GM18951 (cell line): ENCODE results near the gene USP6NL.

Experiments
- POLR2A ChIP-seq: IDR thresholded peaks from 4 replicates; pipeline ENCODE4 v1.6.1; 2011; ENCODE audit warnings: mild to moderate bottlenecking; ENCODE audit not compliant: insufficient read length, insufficient read depth; ENCODE audit errors: extremely low read depth
- in situ Hi-C: fragments of 300-500 bp; cut with MboI; formaldehyde crosslinking; loops from one replicate; pipeline ENCODE4 v1.12.0; 2022; ENCODE audit warnings: low sequenced_read_pairs, mixed read lengths, inconsistent platforms; ENCODE audit not compliant: unreplicated experiment

Gene USP6NL

GRCh38 chr10:11424456-11425295 lies 186.8 kb downstream of the USP6NL start:
- in situ Hi-C loops, result no loop called here
- no peak for TF ChIP-seq POLR2A

- in situ Hi-C loops, result no loop called here
- no peak for TF ChIP-seq POLR2A
These were observed 194.5 kb downstream of the USP6NL start for GRCh38 chr10:11416974-11417373.

- no peak for TF ChIP-seq POLR2A
- in situ Hi-C loops, result no loop called here
These were observed 196.4 kb downstream of the USP6NL start for GRCh38 chr10:11415095-11415494.

- TF ChIP-seq POLR2A, result no peak
These were observed 197.0 kb downstream of the USP6NL start for GRCh38 chr10:11414314-11415038.

GRCh38 chr10:11411926-11412545 lies 199.4 kb downstream of the USP6NL start:
- TF ChIP-seq POLR2A, result no peak
- in situ Hi-C loops, result no loop called here

More at GRCh38 chr10:11414314-11415038, 197.0 kb downstream of the USP6NL start:
- in situ Hi-C loops, result no loop called here

GRCh38 chr10:11409357-11409756 lies 202.1 kb downstream of the USP6NL start:
- no peak for TF ChIP-seq POLR2A
- in situ Hi-C loops, result no loop called here

- in situ Hi-C loops, result no loop called here
- no peak for TF ChIP-seq POLR2A
These were observed 203.5 kb downstream of the USP6NL start for GRCh38 chr10:11407939-11408338.

- in situ Hi-C loops, result no loop called here
- no peak for TF ChIP-seq POLR2A
These were observed 204.7 kb downstream of the USP6NL start for GRCh38 chr10:11406746-11407145.

- TF ChIP-seq POLR2A, result no peak
- in situ Hi-C loops, result no loop called here
These were observed 206.5 kb downstream of the USP6NL start for GRCh38 chr10:11404901-11405300.
